GM19463 (cell line): ENCODE data around the gene SART1.

Experiments used
- ATAC-seq: cut with Tn5 transposase; IDR thresholded peaks from one replicate; pipeline ENCODE4 v1.9.1; 2021; ENCODE audit warnings: mild to moderate bottlenecking, moderate library complexity; ENCODE audit not compliant: unreplicated experiment

Gene SART1, protein sequence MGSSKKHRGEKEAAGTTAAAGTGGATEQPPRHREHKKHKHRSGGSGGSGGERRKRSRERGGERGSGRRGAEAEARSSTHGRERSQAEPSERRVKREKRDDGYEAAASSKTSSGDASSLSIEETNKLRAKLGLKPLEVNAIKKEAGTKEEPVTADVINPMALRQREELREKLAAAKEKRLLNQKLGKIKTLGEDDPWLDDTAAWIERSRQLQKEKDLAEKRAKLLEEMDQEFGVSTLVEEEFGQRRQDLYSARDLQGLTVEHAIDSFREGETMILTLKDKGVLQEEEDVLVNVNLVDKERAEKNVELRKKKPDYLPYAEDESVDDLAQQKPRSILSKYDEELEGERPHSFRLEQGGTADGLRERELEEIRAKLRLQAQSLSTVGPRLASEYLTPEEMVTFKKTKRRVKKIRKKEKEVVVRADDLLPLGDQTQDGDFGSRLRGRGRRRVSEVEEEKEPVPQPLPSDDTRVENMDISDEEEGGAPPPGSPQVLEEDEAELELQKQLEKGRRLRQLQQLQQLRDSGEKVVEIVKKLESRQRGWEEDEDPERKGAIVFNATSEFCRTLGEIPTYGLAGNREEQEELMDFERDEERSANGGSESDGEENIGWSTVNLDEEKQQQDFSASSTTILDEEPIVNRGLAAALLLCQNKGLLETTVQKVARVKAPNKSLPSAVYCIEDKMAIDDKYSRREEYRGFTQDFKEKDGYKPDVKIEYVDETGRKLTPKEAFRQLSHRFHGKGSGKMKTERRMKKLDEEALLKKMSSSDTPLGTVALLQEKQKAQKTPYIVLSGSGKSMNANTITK

DNA sequence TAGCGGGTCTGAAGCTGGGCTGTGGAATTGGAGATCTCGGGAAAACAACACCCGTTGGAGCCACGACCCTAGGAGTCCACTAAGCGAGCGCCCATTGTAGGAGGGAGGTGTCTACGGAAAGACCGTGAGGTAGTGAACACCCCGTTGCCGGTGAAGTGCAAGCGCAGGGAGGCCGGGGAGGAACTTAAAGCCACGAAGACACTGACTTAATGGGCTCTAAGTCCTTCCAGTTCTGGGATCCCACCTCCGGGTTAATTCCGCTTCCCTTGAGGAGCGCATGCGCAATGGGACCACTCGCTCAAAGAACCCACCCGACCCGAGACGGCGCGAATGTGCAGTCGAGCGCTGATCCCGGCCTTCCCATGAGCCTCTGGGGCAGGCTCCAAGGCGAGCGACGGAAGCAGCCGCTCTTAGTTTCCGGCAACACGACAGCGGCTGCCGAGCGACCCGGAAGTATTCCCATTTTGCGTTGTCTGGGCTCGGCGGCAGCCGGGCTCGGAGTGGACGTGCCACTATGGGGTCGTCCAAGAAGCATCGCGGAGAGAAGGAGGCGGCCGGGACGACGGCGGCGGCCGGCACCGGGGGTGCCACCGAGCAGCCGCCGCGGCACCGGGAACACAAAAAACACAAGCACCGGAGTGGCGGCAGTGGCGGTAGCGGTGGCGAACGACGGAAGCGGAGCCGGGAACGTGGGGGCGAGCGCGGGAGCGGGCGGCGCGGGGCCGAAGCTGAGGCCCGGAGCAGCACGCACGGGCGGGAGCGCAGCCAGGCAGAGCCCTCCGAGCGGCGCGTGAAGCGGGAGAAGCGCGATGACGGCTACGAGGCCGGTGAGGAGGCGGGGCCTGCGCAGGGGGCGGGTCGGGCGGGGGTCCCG is at the start of gene SART1:
Gene SART1, plus strand, starts transcription at position 468 of the 874 bp plus-strand sequence. Its CDS starts 47 bp downstream, at position 515.
- peak; percentile 83 for ATAC-seq

DNA sequence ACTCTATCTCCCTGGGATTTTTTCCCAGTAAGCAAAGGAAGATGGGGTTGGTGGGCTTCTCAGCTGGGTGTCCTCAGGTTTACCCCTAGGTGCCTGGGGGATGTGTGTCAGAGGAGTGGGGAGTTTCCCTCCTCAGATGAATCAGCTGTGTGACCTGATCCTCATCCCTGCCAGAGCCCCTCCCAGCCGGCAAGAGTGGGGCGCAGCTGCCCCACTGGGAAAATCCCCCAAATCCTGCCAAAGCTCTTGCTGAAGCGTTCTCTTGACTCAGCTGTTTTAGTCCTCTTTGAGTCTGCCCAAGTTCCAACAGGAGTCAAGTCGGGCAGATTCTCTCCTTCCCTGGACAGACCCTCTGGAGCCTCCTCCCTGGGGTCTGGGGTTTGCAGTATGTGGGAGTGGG is 48.7 kb upstream of the SART1 start:
- no peak for ATAC-seq

DNA sequence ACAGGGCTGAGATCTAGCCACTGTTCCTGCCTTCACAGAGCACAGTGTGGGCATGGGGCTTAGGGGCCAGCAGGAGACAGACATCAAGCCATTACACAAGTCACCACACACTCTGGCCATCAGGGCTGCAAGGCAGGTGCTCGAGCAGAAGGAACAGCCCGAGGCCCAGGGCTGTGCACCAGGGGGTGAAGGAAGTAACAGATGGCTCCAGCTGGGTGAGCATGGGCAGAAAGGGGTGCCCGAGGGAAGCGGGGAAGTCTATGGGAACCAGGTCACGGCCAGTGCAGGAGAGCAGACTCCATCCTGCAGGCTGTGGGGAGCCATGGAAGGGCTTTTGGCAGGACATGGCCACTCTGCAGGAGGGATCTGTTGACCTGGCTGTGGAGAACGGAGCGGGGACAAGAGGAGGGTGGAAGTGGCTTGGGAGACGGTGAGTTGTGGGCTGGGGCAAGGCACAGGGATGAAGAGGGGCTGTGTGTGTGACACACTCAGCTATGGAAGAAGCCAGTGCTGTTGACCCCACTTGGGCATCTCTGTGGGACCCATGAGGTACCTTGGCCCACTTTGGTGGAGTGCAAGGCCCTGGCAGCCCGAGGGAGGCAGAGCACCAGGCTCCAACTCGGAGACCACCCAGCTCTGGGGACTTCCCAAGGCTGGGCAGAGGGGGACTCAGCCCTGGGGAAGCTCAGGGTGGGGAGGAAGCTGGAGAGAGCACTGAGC is 46.3 kb upstream of the SART1 start:
- no peak for ATAC-seq

DNA sequence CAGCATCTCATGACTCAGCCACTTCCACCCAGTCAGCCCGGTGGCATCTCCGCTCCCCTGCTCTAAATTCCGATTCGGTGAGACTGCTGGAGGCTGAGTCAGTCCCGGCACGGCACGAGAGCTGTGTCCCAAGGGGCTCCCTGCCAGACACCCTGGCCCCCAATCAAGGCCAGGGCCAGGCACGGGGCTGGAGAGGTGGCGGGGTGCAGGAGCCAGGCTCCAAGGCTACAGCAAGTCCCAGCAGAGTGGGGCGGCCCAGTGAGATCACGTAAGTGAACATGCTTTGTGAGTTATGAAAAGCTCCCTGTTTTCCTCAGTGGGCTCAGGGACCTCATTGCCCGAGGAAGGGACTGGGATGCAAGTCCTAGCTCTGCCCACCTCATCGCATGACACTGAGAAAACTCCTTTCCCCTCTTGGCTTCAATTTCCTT is 45.7 kb upstream of the SART1 start:
- ATAC-seq = no peak

DNA sequence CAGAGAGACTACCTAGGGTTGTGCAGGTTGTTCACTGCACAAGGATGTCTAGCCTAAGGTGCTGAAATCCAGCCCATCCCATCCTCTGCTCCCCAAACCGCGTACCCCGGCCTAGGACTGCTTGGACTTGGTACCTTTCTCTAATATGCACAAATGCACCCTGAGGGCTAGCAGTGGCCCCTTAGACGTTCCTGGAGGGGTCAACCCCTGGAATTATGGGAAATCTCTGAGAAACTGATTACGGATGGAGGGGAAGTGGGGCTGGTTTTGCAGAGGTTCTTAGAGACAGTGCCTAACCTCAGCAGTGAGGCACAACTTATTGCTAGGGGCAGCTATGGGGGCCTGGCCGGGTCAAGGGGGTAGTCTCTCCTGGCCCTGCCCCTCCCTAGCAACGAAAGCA is 45.1 kb upstream of the SART1 start:
- no peak for ATAC-seq

DNA sequence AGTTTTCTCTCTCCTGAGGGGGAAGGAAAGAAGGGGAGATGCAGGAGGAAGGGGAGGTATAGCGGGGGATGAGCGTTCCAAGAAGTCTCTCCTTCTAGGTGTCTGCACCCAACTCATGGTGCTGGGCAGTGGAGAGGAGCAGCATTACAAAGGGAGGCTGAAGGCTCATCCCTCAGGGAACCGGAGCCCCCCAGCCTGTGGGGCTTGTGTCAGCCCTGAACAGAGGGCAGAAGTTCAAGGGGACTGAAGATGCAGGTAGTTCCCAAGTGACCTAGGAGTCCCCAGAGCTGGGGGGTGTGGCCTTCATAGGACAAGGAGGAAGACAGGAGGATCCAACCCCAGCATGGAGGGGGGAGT is 44.5 kb upstream of the SART1 start:
- ATAC-seq = no peak

DNA sequence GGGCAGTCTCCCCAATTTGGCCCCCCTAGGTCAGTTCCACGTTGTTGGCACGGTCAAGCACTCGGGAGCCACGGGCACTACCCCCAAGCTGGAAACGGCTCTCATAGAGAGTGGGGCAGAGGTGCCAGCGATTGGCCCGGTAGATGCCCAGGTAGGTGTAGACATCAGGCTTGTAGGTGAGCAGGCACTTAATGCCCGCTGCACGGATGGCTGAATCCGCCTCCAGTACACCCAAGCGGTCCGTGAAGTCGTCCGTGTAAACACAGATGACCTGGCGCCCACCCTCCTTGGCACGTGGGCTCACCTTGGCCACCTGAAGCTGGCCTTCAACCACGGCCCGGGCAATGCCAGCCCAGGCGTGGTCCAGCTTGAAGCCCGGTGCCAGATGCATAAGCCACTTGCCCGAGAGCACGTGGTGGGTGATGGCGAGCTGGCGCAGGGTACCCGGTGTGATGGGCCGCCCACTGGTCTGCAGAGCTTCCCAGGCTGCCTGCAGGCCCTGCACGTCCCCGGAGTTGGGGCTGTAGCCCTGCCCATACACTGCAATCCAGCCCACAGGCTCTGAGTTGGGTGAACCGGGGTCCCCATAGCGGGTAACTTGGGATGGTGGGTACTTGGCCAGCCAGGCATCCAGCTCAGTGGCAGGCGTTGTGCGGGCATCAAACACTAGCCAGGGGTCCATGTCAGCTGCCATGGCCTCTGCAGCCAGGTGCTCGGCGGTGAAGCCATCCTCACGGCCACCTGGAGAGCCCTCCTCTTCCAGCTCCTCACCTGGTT is 43.9 kb upstream of the SART1 start:
- ATAC-seq = no peak

DNA sequence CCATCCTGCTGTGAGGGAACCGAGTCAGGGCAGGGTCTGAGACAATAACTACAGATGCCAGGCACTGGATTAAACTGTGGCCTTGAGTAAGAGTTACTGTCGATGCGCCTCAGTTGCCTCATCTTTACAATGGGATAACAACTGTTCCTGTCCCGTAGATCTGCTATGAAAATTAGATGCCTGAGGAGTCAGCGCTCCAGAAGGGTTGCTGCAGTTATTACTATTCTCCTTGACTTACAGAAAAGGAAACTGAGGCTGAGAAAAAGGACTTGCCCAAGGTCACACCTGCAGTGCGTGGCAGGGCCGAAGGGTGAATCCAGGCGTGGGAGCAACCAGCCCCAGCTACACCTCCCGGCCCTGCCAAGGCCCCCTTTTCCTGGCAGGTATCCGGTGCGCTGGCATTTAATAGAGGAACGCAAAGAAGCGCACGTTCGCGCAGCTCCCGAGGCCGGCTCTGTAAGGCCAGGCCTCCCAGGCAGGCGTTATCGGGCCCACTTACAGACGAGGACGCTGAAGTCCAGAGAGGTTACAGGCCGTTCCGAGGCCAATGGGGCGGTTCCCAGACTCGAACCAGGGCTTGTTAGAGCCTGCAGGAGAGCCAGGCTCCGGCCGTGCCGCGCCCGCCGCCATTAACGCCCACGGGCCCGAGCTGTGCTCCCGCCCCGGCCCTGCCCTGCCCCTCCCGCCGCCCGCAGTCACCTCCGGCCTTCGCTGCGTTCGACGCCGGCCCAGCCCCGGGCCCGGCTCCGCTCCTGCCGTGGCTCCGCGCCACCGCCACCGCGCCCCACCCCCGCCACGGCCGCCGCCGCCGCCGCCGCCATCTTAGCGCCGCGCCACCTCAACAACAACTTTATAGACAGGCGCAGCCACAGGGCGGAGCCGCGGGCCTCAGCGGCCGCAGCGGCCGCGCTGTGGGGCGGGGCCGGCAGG is 43.1 kb upstream of the SART1 start, which contains the start of gene C11orf68:
Gene C11orf68, minus strand, starts transcription at position 852 of the 930 bp plus-strand sequence. Its CDS starts 31 bp downstream, at position 821.
- ATAC-seq = peak; percentile 45

DNA sequence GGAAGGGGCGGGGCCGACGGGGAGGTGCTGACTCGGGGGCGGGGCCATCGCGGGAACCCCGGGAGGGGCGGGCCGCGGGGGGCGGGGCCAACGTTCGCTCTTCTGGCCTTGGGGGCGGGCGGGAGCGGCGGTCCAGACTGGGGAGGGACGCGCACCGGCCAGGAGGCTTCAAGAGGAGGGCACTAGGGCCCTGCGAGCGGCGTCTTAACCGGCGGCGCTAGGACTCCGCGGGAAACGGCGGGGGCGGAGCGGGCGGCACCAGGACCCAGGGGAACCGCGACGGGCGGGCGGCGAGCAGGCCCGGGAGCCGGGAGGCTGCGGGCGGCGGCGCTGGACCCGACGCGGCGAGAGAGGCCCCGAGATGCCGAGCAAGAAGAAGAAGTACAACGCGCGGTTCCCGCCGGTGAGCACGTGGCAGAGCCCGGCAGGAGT is 42.4 kb upstream of the SART1 start, which contains the start of gene DRAP1:
Gene DRAP1, plus strand, starts transcription at position 286 of the 432 bp plus-strand sequence. Its CDS starts 76 bp downstream, at position 362.
- ATAC-seq = peak; percentile 86

DNA sequence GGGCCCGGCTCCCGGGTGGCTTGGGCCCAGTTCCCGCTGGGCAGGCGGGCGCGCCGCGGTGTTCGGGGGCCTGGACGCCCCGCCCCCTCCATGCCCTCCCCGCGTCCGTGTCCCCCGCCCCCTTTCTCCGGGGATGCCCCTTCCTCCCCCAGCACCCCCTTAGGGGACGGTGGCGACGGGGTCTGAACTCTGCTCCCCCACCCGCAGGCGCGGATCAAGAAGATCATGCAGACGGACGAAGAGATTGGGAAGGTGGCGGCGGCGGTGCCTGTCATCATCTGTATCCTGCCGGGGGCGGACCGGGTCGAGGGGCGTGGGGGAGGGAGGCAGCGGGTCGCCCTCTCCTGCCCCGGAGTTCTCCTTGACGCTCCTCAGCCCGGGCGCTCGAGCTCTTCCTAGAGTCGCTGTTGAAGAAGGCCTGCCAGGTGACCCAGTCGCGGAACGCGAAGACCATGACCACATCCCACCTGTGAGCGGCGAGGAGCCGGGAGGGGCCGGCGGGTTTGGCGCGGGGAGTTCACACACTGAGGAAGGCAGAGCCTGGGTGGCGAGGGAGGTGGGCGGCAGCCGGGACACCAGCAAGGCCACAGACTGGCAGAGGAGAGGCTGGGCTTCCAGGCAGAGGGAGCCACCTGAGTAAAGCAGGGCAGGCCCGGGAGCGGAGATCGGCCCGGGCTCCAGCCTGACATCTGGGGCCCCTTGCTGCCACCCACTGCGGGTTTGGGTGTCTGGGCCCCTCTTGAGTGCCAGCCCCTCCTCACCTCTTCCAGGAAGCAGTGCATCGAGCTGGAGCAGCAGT is 41.8 kb upstream of the SART1 start:
- ATAC-seq = peak; percentile 31

DNA sequence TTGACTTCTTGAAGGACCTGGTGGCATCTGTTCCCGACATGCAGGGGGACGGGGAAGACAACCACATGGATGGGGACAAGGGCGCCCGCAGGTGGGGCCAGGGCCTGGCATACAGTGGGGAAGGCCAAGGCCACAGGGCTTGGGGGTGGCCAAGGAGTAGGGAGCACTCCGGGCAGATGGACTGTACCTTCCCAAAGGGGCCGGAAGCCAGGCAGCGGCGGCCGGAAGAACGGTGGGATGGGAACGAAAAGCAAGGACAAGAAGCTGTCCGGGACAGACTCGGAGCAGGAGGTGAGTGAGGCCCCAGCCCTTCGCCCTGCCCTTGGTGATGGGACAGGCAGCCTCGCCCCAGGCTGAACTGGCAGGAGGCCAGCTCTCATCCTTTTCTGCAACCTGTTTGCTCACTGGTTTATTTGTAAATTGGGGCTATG is 41.1 kb upstream of the SART1 start:
- ATAC-seq = no peak

DNA sequence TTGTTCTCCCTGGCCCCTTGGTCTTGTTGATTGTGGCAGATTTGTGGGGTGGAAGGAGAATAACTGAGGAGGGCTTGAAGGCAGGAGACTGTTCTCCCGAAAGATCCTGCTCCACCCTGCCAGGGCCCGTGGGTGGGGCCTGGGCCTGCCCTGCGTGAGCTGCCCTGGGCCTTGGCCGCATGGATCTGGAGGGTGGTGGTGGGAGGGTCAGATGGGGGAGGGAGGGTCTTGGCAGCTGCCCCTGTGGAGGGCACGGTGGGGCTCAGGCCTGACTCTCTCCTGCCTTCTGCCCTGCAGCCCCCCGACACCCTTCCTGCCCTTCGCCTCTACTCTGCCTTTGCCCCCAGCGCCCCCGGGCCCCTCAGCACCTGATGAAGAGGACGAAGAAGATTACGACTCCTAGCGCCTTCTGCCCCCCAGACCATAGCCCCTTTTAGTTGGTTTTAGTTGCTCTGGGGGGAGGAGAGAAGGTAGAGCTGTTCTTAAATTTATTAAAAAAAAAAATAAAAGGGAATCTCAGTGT is 40.4 kb upstream of the SART1 start:
- ATAC-seq = no peak

DNA sequence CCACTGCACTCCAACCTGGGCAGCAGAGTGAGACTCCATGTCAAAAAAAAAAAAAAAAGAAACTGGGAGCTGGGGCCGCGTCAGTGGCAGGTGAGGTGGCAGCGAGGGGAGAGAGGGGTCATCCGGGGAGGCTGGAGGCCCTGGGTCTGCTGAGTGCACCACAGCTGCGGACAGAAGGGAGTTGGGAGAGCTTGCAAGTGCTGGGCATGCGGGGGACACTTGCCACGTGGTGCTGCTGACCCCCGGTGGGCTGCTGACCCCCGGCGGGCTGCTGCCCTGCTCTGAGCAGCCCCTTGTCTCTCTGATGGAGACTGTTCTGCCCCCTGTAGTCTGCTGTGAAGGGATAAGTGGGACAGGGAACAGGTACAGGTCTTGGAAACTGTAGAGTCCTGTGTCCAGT is 39.7 kb upstream of the SART1 start:
- ATAC-seq = no peak

DNA sequence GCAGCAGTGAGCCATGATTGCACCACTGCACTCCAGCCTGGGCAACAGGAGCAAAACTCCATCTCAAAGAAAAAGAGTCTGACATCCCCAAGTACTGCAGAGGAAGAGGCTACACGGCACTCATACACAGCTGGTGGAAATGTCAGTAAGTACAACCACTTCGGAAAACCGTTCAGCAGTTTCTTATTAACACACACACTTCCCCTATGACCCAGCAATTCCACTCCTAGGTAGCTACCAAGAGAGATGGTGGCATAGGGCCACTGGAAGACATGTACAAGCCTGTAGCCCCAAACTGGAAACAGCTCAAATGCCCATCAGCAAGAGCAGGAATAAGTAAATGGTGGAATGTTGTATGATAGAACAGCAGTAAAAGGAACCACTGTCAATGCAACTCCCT is 39.0 kb upstream of the SART1 start:
- no peak for ATAC-seq

DNA sequence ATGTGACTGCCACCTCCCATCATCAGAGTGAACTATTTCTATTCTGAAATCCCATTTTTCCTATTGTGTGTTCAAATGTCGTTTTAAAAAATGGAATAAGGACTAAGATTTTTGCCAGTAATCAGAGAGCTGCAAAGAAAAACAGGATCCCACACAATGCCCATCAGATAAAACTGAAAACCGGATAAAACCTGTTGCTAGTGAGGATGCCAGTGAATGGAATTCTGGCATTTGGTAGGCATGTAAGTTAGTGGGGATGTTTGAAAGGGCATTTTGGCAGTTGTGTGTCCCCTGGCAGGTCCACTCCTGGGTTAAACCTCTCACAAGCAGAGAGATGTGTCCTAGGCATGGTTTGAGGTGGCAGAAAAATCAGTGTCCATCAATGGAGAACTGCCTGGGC is 36.1 kb upstream of the SART1 start:
- no peak for ATAC-seq

DNA sequence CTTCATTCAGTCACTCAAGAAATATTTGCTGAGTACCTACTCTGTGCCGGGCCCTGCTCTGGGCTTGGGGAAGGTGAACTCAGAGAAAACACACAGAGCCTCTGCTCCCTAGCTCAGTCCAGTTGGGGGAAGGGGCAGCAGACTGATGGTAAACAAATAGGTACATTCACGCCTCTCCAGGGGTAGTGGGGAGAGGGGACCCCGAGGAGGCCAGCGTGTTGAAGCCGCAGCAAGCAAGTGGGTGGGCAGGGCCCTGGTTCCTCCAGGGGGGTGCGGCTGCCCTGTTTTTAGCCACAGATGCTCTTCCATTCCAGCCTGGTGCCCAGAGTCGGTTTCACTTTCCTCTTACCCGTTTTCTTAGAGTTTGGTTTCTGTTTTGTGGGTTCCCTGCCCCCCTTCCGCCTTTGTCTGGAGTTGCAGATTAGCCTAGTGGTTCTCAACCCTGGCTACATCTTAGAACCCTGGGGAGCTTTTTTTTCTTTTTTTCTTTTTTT is 33.6 kb upstream of the SART1 start:
- ATAC-seq = peak; percentile 81

DNA sequence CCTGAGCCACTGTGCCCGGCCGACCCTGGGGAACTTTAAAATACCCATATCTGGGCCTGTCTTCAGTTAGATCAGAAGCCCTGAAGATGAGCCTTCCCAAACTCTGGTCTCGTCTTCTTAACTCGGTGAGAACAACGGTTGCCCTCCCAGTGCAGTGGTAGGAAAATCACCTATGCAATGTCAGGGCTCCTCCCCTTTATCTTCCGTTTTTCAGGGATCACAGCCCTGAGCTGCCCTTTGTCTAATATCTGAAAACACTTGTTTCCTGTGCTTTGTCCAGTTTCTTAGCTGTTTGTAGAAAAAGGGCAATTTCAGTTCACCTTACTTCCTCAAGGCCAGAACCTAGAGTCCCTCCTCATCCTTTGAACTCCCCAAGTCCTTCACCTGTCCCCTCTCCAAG is 32.9 kb upstream of the SART1 start:
- no peak for ATAC-seq
